Right atrium auricular region (tissue), 2 donors: Measurements from ENCODE around the gene ARNT2. TPM values are rescaled to one million over a fixed set of nuclear protein-coding genes. Genes with fewer than 3 reads are reported as not detected.

ENCODE experiments used
- DNase-seq: peaks from one replicate; pipeline ENCODE4 v3.0.0-alpha.2; 2019; ENCODE audit warnings: low spot score
- H3K27ac ChIP-seq, 2 donors: fragments of 200-600 bp; sonication (generic); 1 replicate in 1 of 2; 2 replicates in 1 of 2; pipeline ENCODE4 v1.5.1; 2016 to 2019
- H3K27me3 ChIP-seq, 2 donors: fragments of 200-600 bp; sonication (generic); one replicate each; pipeline versions ENCODE4 v1.5.1 to v1.6.0; 2017 to 2019
- H3K36me3 ChIP-seq: fragments of 200-600 bp; sonication (generic); one replicate; pipeline ENCODE4 v1.5.1; 2016
- H3K4me1 ChIP-seq, 2 donors: fragments of 200-600 bp; sonication (generic); one replicate each; pipeline versions ENCODE4 v1.5.1 to v1.6.0; 2017 to 2019
- H3K4me3 ChIP-seq, 2 donors: fragments of 200-600 bp; sonication (generic); 1 replicate in 1 of 2; 2 replicates in 1 of 2; pipeline ENCODE4 v1.5.1; 2017 to 2019; ENCODE audit warnings: mild to moderate bottlenecking in 1 of 2, moderate library complexity in 1 of 2
- H3K9me3 ChIP-seq, 2 donors: fragments of 200-600 bp; sonication (generic); one replicate each; pipeline ENCODE4 v1.5.1; 2019
- CTCF ChIP-seq, 2 donors: fragments of 200-600 bp; sonication (generic); IDR thresholded peaks; one replicate each; pipeline ENCODE4 v1.5.1; 2019; ENCODE audit warnings: antibody characterized with exemption in 2 of 2
- total RNA-seq, 2 donors: library from RNA; depleted of rRNA; stranded (reverse); fragments of >200 nt; gene quantifications; one replicate each; pipeline ENCODE4 v1.1.0, GENCODE V29; 2016

Gene ARNT2
- total RNA-seq, 2 donors from 2014 or later: 4.8 to 8.4 TPM

DNA sequence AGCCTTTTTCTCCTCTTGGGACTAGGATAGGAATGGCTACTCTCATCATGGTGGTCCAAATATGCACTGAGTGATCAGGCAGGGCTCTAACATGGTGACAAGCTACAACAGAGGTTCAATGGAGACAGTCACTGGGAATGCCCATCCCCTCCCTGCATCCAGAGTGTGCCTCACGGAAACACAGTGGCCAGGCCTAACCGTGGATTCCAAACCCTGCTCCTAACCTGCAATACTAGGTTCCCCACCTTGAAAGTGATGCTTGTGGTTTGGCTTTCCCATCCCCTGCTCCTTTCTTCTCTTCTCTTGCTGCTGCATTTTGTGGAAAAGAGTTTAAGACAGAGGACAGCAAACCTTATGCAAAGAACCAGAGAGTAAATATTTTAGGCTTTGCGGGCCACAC is 216.0 kb downstream of the ARNT2 start:
- peaks cover 2 to 11% of the 10 kb centered on the region in 2 donors for H3K4me1 ChIP-seq
- DNase-seq: no peak
- TF ChIP-seq CTCF (IDR thresholded peaks at IDR 0.05): no peak
- H3K36me3 ChIP-seq: no peaks in the 10 kb centered on the region
- no peaks in the 10 kb centered on the region for H3K27me3 ChIP-seq
- H3K4me3 ChIP-seq: no peak overlapping the region
- H3K27ac ChIP-seq: no peak overlapping the region
- peaks cover 0 to 18% of the 10 kb centered on the region in 2 donors for H3K9me3 ChIP-seq

GRCh38 chr15:80620931-80621330 is 216.7 kb downstream of the ARNT2 start:
- Histone ChIP-seq H3K4me1 (peaks cover 2 to 6% of the 10 kb centered on the region in 2 donors), H3K27ac (no peak overlapping the region), H3K27me3 (no peaks in the 10 kb centered on the region), H3K9me3 (peaks cover 0 to 18% of the 10 kb centered on the region in 2 donors), H3K4me3 (no peak overlapping the region), H3K36me3 (no peaks in the 10 kb centered on the region)
- TF ChIP-seq CTCF (IDR thresholded peaks at IDR 0.05): no peak
- no peak for DNase-seq

GRCh38 chr15:80626643-80627120 is 222.5 kb downstream of the ARNT2 start:
- H3K27me3 ChIP-seq: no peaks in the 10 kb centered on the region

GRCh38 chr15:80629355-80629754 is 225.2 kb downstream of the ARNT2 start:
- Histone ChIP-seq H3K36me3 (no peaks in the 10 kb centered on the region), H3K9me3 (no peaks in the 10 kb centered on the region), H3K27ac (no peak overlapping the region), H3K27me3 (no peaks in the 10 kb centered on the region), H3K4me3 (no peak overlapping the region), H3K4me1 (no peaks in the 10 kb centered on the region)
- DNase-seq: no peak
- TF ChIP-seq CTCF (IDR thresholded peaks at IDR 0.05): no peak

More at GRCh38 chr15:80626643-80627120, 222.5 kb downstream of the ARNT2 start:
- Histone ChIP-seq H3K4me1 (no peaks in the 10 kb centered on the region), H3K4me3 (no peak overlapping the region), H3K27ac (no peak overlapping the region), H3K9me3 (peaks cover 0 to 18% of the 10 kb centered on the region in 2 donors), H3K36me3 (no peaks in the 10 kb centered on the region)
- DNase-seq: no peak
- TF ChIP-seq CTCF (IDR thresholded peaks at IDR 0.05): no peak

GRCh38 chr15:80630981-80631380 is 226.8 kb downstream of the ARNT2 start:
- Histone ChIP-seq H3K27ac (no peak overlapping the region), H3K36me3 (no peaks in the 10 kb centered on the region), H3K27me3 (no peaks in the 10 kb centered on the region), H3K4me3 (no peak overlapping the region), H3K4me1 (no peaks in the 10 kb centered on the region), H3K9me3 (no peaks in the 10 kb centered on the region)
- no peak for DNase-seq
- no peak for TF ChIP-seq CTCF (IDR thresholded peaks at IDR 0.05)

- DNase-seq: no peak
- Histone ChIP-seq H3K9me3 (no peaks in the 10 kb centered on the region), H3K27ac (no peak overlapping the region), H3K4me1 (peaks cover 0 to 6% of the 10 kb centered on the region in 2 donors), H3K36me3 (no peaks in the 10 kb centered on the region), H3K4me3 (no peak overlapping the region), H3K27me3 (no peaks in the 10 kb centered on the region)
- no peak for TF ChIP-seq CTCF (IDR thresholded peaks at IDR 0.05)
These were observed 229.0 kb downstream of the ARNT2 start for GRCh38 chr15:80633221-80633620.
